DOHH2 (cell line): ENCODE data around the gene IL16.

Experiments
- H3F3A ChIP-seq: fragments of 200-600 bp; sonication (generic), shearing (Covaris generic); 2 replicates; pipeline ENCODE4 v1.6.0; 2016; ENCODE audit warnings: antibody characterized with exemption, mild to moderate bottlenecking; ENCODE audit not compliant: control insufficient read depth, insufficient read depth
- H3K27ac ChIP-seq: fragments of 200-600 bp; sonication (generic); 2 replicates; pipeline ENCODE4 v1.5.1; 2014; ENCODE audit warnings: low read depth, mild to moderate bottlenecking, low read length, moderate library complexity
- H3K27me3 ChIP-seq: fragments of 200-600 bp; sonication (generic); 2 replicates; pipeline ENCODE4 v1.6.1; 2014; ENCODE audit warnings: mild to moderate bottlenecking, low read length, mixed read lengths; ENCODE audit not compliant: control insufficient read depth
- H3K36me3 ChIP-seq: fragments of 200-600 bp; sonication (generic); 2 replicates; pipeline ENCODE4 v1.6.1; 2014; ENCODE audit warnings: mild to moderate bottlenecking, low read length, moderate library complexity, mixed read lengths; ENCODE audit not compliant: control insufficient read depth
- H3K4me1 ChIP-seq: fragments of 200-600 bp; sonication (generic); 2 replicates; pipeline ENCODE4 v1.6.1; 2014; ENCODE audit warnings: mild to moderate bottlenecking, low read length, mixed read lengths; ENCODE audit not compliant: control insufficient read depth
- H3K4me2 ChIP-seq: fragments of 200-600 bp; sonication (generic); 2 replicates; pipeline ENCODE4 v1.6.0; 2014; ENCODE audit warnings: mild to moderate bottlenecking, low read length, moderate library complexity
- H3K4me3 ChIP-seq: fragments of 200-600 bp; sonication (generic); 2 replicates; pipeline ENCODE4 v1.5.1; 2014; ENCODE audit warnings: mild to moderate bottlenecking, low read length, mixed read lengths
- H3K79me2 ChIP-seq: fragments of 200-600 bp; sonication (generic); 2 replicates; pipeline ENCODE4 v1.6.1; 2014; ENCODE audit warnings: mild to moderate bottlenecking, low read length, mixed read lengths; ENCODE audit not compliant: control insufficient read depth
- H3K9me2 ChIP-seq: fragments of 200-600 bp; sonication (generic); replicated peaks from 2 replicates; pipeline ENCODE4 v1.6.1; 2014; ENCODE audit warnings: mild to moderate bottlenecking, low read length, mixed read lengths; ENCODE audit not compliant: control insufficient read depth
- H3K9me3 ChIP-seq: fragments of 200-600 bp; sonication (generic); 2 replicates; pipeline ENCODE4 v1.6.1; 2014; ENCODE audit warnings: antibody characterized with exemption, low read length, mixed read lengths; ENCODE audit not compliant: control insufficient read depth, insufficient read depth
- H4K20me1 ChIP-seq: fragments of 200-600 bp; sonication (generic); 2 replicates; pipeline ENCODE4 v1.6.0; 2014; ENCODE audit warnings: low read depth, mild to moderate bottlenecking, antibody characterized with exemption, low read length, moderate library complexity; ENCODE audit not compliant: control insufficient read depth, insufficient read depth
- EZH2phosphoT487 ChIP-seq: fragments of 200-600 bp; sonication (generic); IDR thresholded peaks from 2 replicates; pipeline ENCODE4 v1.6.1; 2017; ENCODE audit warnings: borderline replicate concordance, mild to moderate bottlenecking, antibody characterized with exemption, low read length, moderate library complexity, mixed read lengths
- TF ChIP-seq, protein P1 (sequence below): fragments of 200-600 bp; sonication (generic); IDR thresholded peaks from one replicate; pipeline ENCODE4 v1.5.1; 2014; ENCODE audit warnings: antibody characterized with exemption, mild to moderate bottlenecking, low read depth, low read length; ENCODE audit not compliant: poor library complexity, severe bottlenecking

The IL16 gene

DNA sequence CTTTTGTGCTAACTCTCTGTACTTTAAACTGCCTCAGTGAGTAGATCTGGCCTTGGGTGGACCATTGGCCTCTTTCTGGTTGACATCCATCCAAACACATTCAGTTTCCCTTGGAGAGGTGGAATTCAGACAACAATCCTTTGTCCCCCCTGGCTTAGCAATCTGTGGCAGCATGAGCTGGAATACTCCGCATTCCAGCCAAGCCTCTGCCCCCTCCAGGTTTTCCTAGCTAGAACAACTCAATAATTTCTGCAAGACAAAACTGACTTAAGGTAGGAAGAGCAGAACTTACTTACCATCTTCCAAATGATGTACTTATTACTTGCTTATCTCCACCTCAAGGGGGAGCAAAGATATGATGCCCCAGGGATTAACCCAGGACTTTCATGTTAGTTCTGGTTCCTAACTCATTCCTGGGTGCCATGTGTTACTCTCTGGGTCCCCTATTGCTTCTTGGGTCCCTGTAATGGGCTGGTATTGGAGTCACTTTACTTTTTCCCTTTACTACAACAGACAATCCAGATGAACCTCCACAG, 21.8 kb upstream of the IL16 start:
- Histone ChIP-seq H3K79me2 (no peaks in the 10 kb centered on the region), H3K9me2 (no peaks in the 10 kb centered on the region)

DNA sequence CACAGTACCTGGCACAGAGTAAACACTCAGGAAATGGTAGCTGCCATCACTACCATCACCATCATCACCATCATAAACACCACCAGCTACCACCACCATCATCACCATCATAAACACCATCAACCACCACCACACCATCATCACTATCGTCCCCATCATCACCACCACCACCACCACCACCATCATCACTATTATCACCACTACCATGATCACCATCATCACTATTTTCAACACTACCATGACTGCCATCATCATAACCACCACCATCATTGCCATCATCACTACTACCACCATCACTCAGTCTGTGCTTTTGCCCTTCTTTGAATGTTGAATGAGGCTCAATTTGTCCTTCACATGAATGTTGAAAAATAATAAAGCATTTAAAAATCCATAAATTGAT, 21.2 kb upstream of the IL16 start:
- H3K4me1 ChIP-seq = no peaks in the 10 kb centered on the region
- no peak overlapping the region for H3K4me2 ChIP-seq
- no peaks in the 10 kb centered on the region for H3K9me2 ChIP-seq
- H3K9me3 ChIP-seq = no peaks in the 10 kb centered on the region
- H3F3A ChIP-seq = no peaks in the 10 kb centered on the region
- no peak overlapping the region for H3K4me3 ChIP-seq
- no peak for TF ChIP-seq EZH2phosphoT487
- TF ChIP-seq, protein P1, sequence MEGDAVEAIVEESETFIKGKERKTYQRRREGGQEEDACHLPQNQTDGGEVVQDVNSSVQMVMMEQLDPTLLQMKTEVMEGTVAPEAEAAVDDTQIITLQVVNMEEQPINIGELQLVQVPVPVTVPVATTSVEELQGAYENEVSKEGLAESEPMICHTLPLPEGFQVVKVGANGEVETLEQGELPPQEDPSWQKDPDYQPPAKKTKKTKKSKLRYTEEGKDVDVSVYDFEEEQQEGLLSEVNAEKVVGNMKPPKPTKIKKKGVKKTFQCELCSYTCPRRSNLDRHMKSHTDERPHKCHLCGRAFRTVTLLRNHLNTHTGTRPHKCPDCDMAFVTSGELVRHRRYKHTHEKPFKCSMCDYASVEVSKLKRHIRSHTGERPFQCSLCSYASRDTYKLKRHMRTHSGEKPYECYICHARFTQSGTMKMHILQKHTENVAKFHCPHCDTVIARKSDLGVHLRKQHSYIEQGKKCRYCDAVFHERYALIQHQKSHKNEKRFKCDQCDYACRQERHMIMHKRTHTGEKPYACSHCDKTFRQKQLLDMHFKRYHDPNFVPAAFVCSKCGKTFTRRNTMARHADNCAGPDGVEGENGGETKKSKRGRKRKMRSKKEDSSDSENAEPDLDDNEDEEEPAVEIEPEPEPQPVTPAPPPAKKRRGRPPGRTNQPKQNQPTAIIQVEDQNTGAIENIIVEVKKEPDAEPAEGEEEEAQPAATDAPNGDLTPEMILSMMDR = no peak
- no peaks in the 10 kb centered on the region for H3K79me2 ChIP-seq
- no peaks in the 10 kb centered on the region for H4K20me1 ChIP-seq
- H3K27ac ChIP-seq = no peak overlapping the region
- peaks cover 8% of the 10 kb centered on the region for H3K27me3 ChIP-seq
- H3K36me3 ChIP-seq = no peaks in the 10 kb centered on the region

More for the DNA sequence above, 21.8 kb upstream of the IL16 start:
- TF ChIP-seq, protein P1 = peak; percentile 9
- TF ChIP-seq EZH2phosphoT487 = no peak
- Histone ChIP-seq H3K27me3 (peaks cover 13% of the 10 kb centered on the region), H3K27ac (no peak overlapping the region), H3K4me3 (no peak overlapping the region), H3F3A (no peaks in the 10 kb centered on the region), H3K4me2 (no peak overlapping the region), H4K20me1 (no peaks in the 10 kb centered on the region), H3K9me3 (no peaks in the 10 kb centered on the region), H3K4me1 (no peaks in the 10 kb centered on the region), H3K36me3 (no peaks in the 10 kb centered on the region)

DNA sequence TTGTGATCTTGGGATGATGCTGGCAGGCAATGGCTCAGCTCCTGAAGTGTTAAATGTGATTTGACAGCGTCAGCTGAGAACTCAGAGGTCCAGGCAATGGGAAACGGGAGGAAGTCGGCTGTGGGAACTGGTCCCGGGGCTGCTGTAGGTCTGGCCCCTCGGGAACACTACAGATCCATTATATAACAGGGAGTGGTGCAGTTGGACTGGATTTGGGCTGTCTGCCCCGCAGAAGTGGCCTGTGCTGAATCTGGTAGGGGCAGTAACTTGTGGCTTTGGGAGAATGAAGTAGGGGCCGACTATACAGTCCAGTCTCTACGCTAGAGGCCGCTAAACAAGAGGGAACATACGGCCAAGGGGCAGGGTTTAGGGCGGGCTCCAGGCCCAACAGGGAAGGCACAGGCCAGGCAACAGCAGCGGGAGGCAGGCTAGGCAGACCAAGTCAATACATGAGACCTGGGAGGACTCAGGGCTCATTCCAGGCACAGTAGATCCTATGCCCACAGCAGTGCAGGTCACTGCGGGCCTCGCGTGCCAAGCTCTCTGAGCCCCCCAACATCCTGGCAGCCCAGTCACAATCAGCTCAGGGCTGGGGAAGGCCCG, 20.3 kb upstream of the IL16 start:
- H3K4me2 ChIP-seq = no peak overlapping the region
- no peak overlapping the region for H3K27ac ChIP-seq
- no peaks in the 10 kb centered on the region for H3K36me3 ChIP-seq
- no peak for TF ChIP-seq EZH2phosphoT487
- TF ChIP-seq, protein P1 = no peak
- no peak overlapping the region for H3K4me3 ChIP-seq
- H3F3A ChIP-seq = no peaks in the 10 kb centered on the region
- H3K9me3 ChIP-seq = no peaks in the 10 kb centered on the region
- no peaks in the 10 kb centered on the region for H3K79me2 ChIP-seq
- H3K27me3 ChIP-seq = peaks cover under 1% of the 10 kb centered on the region
- no peaks in the 10 kb centered on the region for H3K9me2 ChIP-seq
- no peaks in the 10 kb centered on the region for H3K4me1 ChIP-seq
- no peaks in the 10 kb centered on the region for H4K20me1 ChIP-seq
